CD14-positive monocyte (primary cell): Measurements from ENCODE around the gene SH3RF3. TPM values are rescaled to one million over a fixed set of nuclear protein-coding genes. Genes with fewer than 3 reads are reported as not detected.

ENCODE experiments used
- DNase-seq, 3 donors: peaks; one replicate each; pipeline ENCODE4 v3.0.0-alpha.2; 2011 to 2022
- H2AFZ ChIP-seq: 2 replicates; pipeline ENCODE4 v1.6.0; 2012; ENCODE audit warnings: mild to moderate bottlenecking, low read depth, low read length, inconsistent platforms; ENCODE audit not compliant: insufficient read depth, poor library complexity, severe bottlenecking
- H3K27ac ChIP-seq, 2 donors: 1 replicate in 1 of 2; 2 replicates in 1 of 2; pipeline ENCODE4 v1.5.1; 2012 to 2013; ENCODE audit warnings: low read length in 2 of 2, control low read depth in 1 of 2, inconsistent platforms in 1 of 2, low read depth in 1 of 2, mild to moderate bottlenecking in 1 of 2
- H3K27me3 ChIP-seq, 2 donors: one replicate each; pipeline versions ENCODE4 v1.6.0 to v1.6.1; 2011 to 2013; ENCODE audit warnings: low read length in 2 of 2; ENCODE audit not compliant: control insufficient read depth in 2 of 2, insufficient read depth in 2 of 2
- H3K36me3 ChIP-seq, 2 donors: replicated peaks in 1 of 2; 1 replicate in 1 of 2; 2 replicates in 1 of 2; pipeline versions ENCODE4 v1.5.1 to v1.6.1; 2012 to 2013; ENCODE audit warnings: low read length in 2 of 2, control low read depth in 1 of 2, inconsistent platforms in 1 of 2, mild to moderate bottlenecking in 1 of 2; ENCODE audit not compliant: insufficient read depth in 2 of 2, control insufficient read depth in 1 of 2
- H3K4me1 ChIP-seq, 2 donors: 1 replicate in 1 of 2; 2 replicates in 1 of 2; pipeline versions ENCODE4 v1.5.1 to v1.6.1; 2012 to 2013; ENCODE audit warnings: low read length in 2 of 2, control low read depth in 1 of 2, inconsistent platforms in 1 of 2, mild to moderate bottlenecking in 1 of 2, moderate library complexity in 1 of 2; ENCODE audit not compliant: insufficient read depth in 2 of 2, control insufficient read depth in 1 of 2
- H3K4me2 ChIP-seq: replicated peaks from 2 replicates; pipeline ENCODE3; 2012; ENCODE audit warnings: low read length, moderate library complexity, mild to moderate bottlenecking; ENCODE audit not compliant: poor library complexity, severe bottlenecking; ENCODE audit errors: extremely low read depth
- H3K4me3 ChIP-seq, 3 experiments: fragments of 200-600 bp in 1 of 3; sonication (generic) in 1 of 3; replicated peaks in 1 of 3; 1 replicate in 2 of 3; 2 replicates in 1 of 3; pipeline ENCODE4 v1.5.1; 2011 to 2013; ENCODE audit warnings: low read length in 3 of 3, mild to moderate bottlenecking in 3 of 3, control low read depth in 2 of 3, low read depth in 2 of 3, inconsistent platforms in 1 of 3, moderate library complexity in 1 of 3
- H3K79me2 ChIP-seq: 2 replicates; pipeline ENCODE4 v1.6.0; 2012; ENCODE audit warnings: mild to moderate bottlenecking, control low read depth, inconsistent platforms, low read length, moderate library complexity; ENCODE audit not compliant: insufficient read depth
- H3K9ac ChIP-seq: 2 replicates; pipeline ENCODE4 v1.6.0; 2017; ENCODE audit warnings: low read length, mild to moderate bottlenecking; ENCODE audit not compliant: insufficient read depth, poor library complexity, severe bottlenecking
- H3K9me3 ChIP-seq, 2 donors: replicated peaks in 1 of 2; 1 replicate in 1 of 2; 2 replicates in 1 of 2; pipeline versions ENCODE4 v1.5.1 to v1.6.1; 2012 to 2013; ENCODE audit warnings: low read length in 2 of 2, control low read depth in 1 of 2; ENCODE audit not compliant: control insufficient read depth in 1 of 2, insufficient read depth in 1 of 2
- H4K20me1 ChIP-seq: 2 replicates; pipeline ENCODE4 v1.6.0; 2012; ENCODE audit warnings: mild to moderate bottlenecking, low read length, control low read depth, moderate library complexity; ENCODE audit not compliant: insufficient read depth
- H3K27ac Mint-ChIP-seq, 7 donors: one replicate each; pipeline ENCODE4 v1.8.0; 2020; ENCODE audit warnings: mild to moderate bottlenecking in 7 of 7, mixed read lengths in 7 of 7, moderate library complexity in 6 of 7, inconsistent platforms in 2 of 7
- H3K27me3 Mint-ChIP-seq, 3 donors: one replicate each; pipeline ENCODE4 v1.8.0; 2021 to 2022; ENCODE audit warnings: low read depth in 3 of 3, mild to moderate bottlenecking in 3 of 3, mixed read lengths in 3 of 3, moderate library complexity in 3 of 3, inconsistent platforms in 1 of 3
- H3K36me3 Mint-ChIP-seq, 2 donors: one replicate each; pipeline ENCODE4 v1.8.0; 2020; ENCODE audit warnings: mixed read lengths in 2 of 2, inconsistent platforms in 1 of 2, mild to moderate bottlenecking in 1 of 2
- H3K4me1 Mint-ChIP-seq: one replicate; pipeline ENCODE4 v1.8.0; 2020; ENCODE audit warnings: mild to moderate bottlenecking, mixed read lengths
- H3K4me3 Mint-ChIP-seq, 2 donors: one replicate each; pipeline ENCODE4 v1.8.0; 2020; ENCODE audit warnings: mild to moderate bottlenecking in 2 of 2, mixed read lengths in 2 of 2, moderate library complexity in 1 of 2
- H3K9me3 Mint-ChIP-seq, 7 donors: one replicate each; pipeline ENCODE4 v1.8.0; 2020 to 2022; ENCODE audit warnings: mixed read lengths in 7 of 7, mild to moderate bottlenecking in 6 of 7, moderate library complexity in 6 of 7, inconsistent platforms in 2 of 7
- CTCF ChIP-seq: fragments of 200-600 bp; IDR thresholded peaks from one replicate; pipeline ENCODE4 v1.8.0; 2022; ENCODE audit warnings: antibody characterized with exemption, mild to moderate bottlenecking
- WGBS: methylation state at CpG from one replicate; pipeline ENCODE4 v1.1.5; 2013; ENCODE audit warnings: missing lambda C conversion rate; ENCODE audit not compliant: insufficient coverage; 5-methylcytosine and 5-hydroxymethylcytosine counted together
- intact Hi-C, 2 donors: fragments of 100-400 bp; cut with micrococcal nuclease; formaldehyde crosslinking; loops; one replicate each; pipeline versions ENCODE4 v1.15.0 to v1.15.1; 2023
- polyA plus RNA-seq, 3 donors: library from polyadenylated mRNA; depleted of rRNA in 1 of 3; unstranded in 2 of 3; stranded (reverse) in 1 of 3; fragments of 300-500 nt in 2 of 3; fragments of >200 nt in 1 of 3; fragmentation: Illumina TruSeq in 2 of 3; gene quantifications; 1 replicate in 2 of 3; 2 replicates in 1 of 3; pipeline ENCODE4 v1.2.3, GENCODE V29; 2012 to 2021

The SH3RF3 gene
- polyA plus RNA-seq, 3 donors: 0.25 to 0.75 (median 0.34) TPM

GRCh38 chr2:109523536-109524361 lies 394.7 kb downstream of the SH3RF3 start:
- H3K9ac ChIP-seq: no peak overlapping the region
- H3K4me1 ChIP-seq: no peaks in the 10 kb centered on the region
- H3K27me3 ChIP-seq: no peaks in the 10 kb centered on the region
- peaks cover 0 to 5% (median 1%) of the 10 kb centered on the region in 3 donors for H3K27me3 Mint-ChIP-seq
- no peaks in the 10 kb centered on the region for H3K36me3 Mint-ChIP-seq
- no peak for TF ChIP-seq CTCF
- intact Hi-C loops: no loop called here
- H3K79me2 ChIP-seq: no peaks in the 10 kb centered on the region
- no peak for DNase-seq
- H4K20me1 ChIP-seq: no peaks in the 10 kb centered on the region
- WGBS: 91% methylated on average over 8 of the region's 13 CpGs
- H3K4me2 ChIP-seq: no peak overlapping the region
- no peaks in the 10 kb centered on the region for H3K4me1 Mint-ChIP-seq
- no peak overlapping the region for H3K27ac ChIP-seq
- H3K36me3 ChIP-seq: no peaks in the 10 kb centered on the region
- H3K9me3 ChIP-seq: no peaks in the 10 kb centered on the region
- H3K4me3 Mint-ChIP-seq: no peak overlapping the region
- no peak overlapping the region for H3K27ac Mint-ChIP-seq
- H3K4me3 ChIP-seq: no peak overlapping the region
- H3K9me3 Mint-ChIP-seq: peaks cover 0 to 2% (median 0%) of the 10 kb centered on the region in 7 donors
- H2AFZ ChIP-seq: no peak overlapping the region

GRCh38 chr2:109525836-109526235 lies 396.8 kb downstream of the SH3RF3 start:
- DNase-seq: no peak
- no peak for TF ChIP-seq CTCF
- no peak overlapping the region for H3K4me3 ChIP-seq
- H3K9me3 ChIP-seq: no peaks in the 10 kb centered on the region
- intact Hi-C loops: no loop called here
- H3K27me3 Mint-ChIP-seq: peaks cover 0 to 13% (median 6%) of the 10 kb centered on the region in 3 donors
- no peak overlapping the region for H3K4me2 ChIP-seq
- H3K4me1 Mint-ChIP-seq: no peaks in the 10 kb centered on the region
- H3K27me3 ChIP-seq: no peaks in the 10 kb centered on the region
- H3K79me2 ChIP-seq: no peaks in the 10 kb centered on the region
- peaks cover 0 to 2% (median 0%) of the 10 kb centered on the region in 7 donors for H3K9me3 Mint-ChIP-seq
- no peak overlapping the region for H3K9ac ChIP-seq
- H2AFZ ChIP-seq: no peak overlapping the region
- no peak overlapping the region for H3K27ac ChIP-seq
- no peaks in the 10 kb centered on the region for H4K20me1 ChIP-seq
- H3K4me1 ChIP-seq: no peaks in the 10 kb centered on the region
- 23% methylated on average over 3 of the region's 4 CpGs for WGBS
- no peak overlapping the region for H3K27ac Mint-ChIP-seq
- H3K4me3 Mint-ChIP-seq: no peak overlapping the region
- no peaks in the 10 kb centered on the region for H3K36me3 ChIP-seq
- H3K36me3 Mint-ChIP-seq: no peaks in the 10 kb centered on the region
